Muscle of back (tissue), 11 donors: ENCODE data around the gene C8G. TPM values are rescaled to one million over a fixed set of nuclear protein-coding genes. Genes with fewer than 3 reads are reported as not detected.
A peak's percentile ranks its signal among the peaks of the same experiment; 100 is the strongest.

Experiments
- DNase-seq, 3 donors: peaks; one replicate each; pipeline versions ENCODE4 v3.0.0 to v3.0.0-alpha.2; 2013
- polyA plus RNA-seq, 10 donors: library from polyadenylated mRNA; unstranded; fragments of 120-200 nt; gene quantifications; one replicate each; pipeline ENCODE4 v1.2.1, GENCODE V29; 2013; ENCODE audit not compliant: insufficient read length in 10 of 10

Gene C8G
- polyA plus RNA-seq, 10 donors = 0.29 to 1.0 (median 0.51) TPM; not detected in 1

- no peak for DNase-seq
Measured at GRCh38 chr9:136920069-136920468, 25.0 kb upstream of the C8G start.

GRCh38 chr9:136920734-136921231 lies 24.3 kb upstream of the C8G start:
- no peak for DNase-seq

GRCh38 chr9:136921307-136921706 lies 23.7 kb upstream of the C8G start:
- DNase-seq = no peak

GRCh38 chr9:136921718-136922117 lies 23.3 kb upstream of the C8G start:
- DNase-seq = no peak

- DNase-seq = no peak
Measured at GRCh38 chr9:136922540-136922939, 22.5 kb upstream of the C8G start.

- no peak for DNase-seq
Measured at GRCh38 chr9:136923881-136924280, 21.2 kb upstream of the C8G start.

- DNase-seq = no peak
Measured at GRCh38 chr9:136925414-136926153, 19.5 kb upstream of the C8G start.

- DNase-seq = no peak
Measured at GRCh38 chr9:136926154-136926704, 18.8 kb upstream of the C8G start.

GRCh38 chr9:136926749-136927148 lies 18.3 kb upstream of the C8G start:
- DNase-seq = no peak

- DNase-seq = no peak
Measured at GRCh38 chr9:136927343-136928271, 17.4 kb upstream of the C8G start.

GRCh38 chr9:136928591-136928990 lies 16.5 kb upstream of the C8G start:
- no peak for DNase-seq

GRCh38 chr9:136930014-136930413 lies 15.0 kb upstream of the C8G start:
- no peak for DNase-seq

GRCh38 chr9:136931611-136932130 lies 13.4 kb upstream of the C8G start:
- no peak for DNase-seq

- DNase-seq = no peak
Measured at GRCh38 chr9:136934277-136934676, 10.8 kb upstream of the C8G start.

GRCh38 chr9:136935651-136936050 lies 9.4 kb upstream of the C8G start:
- no peak for DNase-seq

GRCh38 chr9:136936645-136937170 lies 8.3 kb upstream of the C8G start:
- peak in 1 of 3 donors; percentile 0 for DNase-seq

GRCh38 chr9:136937186-136938001 lies 7.6 kb upstream of the C8G start:
- peak in 1 of 3 donors; percentile 1 for DNase-seq

GRCh38 chr9:136939431-136939995 lies 5.5 kb upstream of the C8G start:
- DNase-seq = peak in 1 of 3 donors; percentile 0

GRCh38 chr9:136939996-136940525 lies 5.0 kb upstream of the C8G start:
- DNase-seq = peak in 1 of 3 donors; percentile 3

- DNase-seq = peak in 1 of 3 donors; percentile 0
Measured at GRCh38 chr9:136940526-136941230, 4.4 kb upstream of the C8G start.
